PC-9 (cell line): Measurements from ENCODE around the gene SEMA3E. TPM values are rescaled to one million over a fixed set of nuclear protein-coding genes. Genes with fewer than 3 reads are reported as not detected.
A peak's percentile ranks its signal among the peaks of the same experiment; 100 is the strongest.

Source experiments
- BruUV-seq: library from RNA; stranded (reverse); fragments of 400-500 nt; replicated peaks from 2 replicates; lab custom pipeline; 2021; lab: Mats Ljungman, UMichigan
- CTCF ChIA-PET: fragments of 300-600 bp; sonication (Branson Sonifier 250); formaldehyde crosslinking; loops from one replicate; lab custom pipeline; 2022; ENCODE audit warnings: antibody characterized with exemption; lab: Charles Lee
- POLR2A ChIA-PET: fragments of 300-600 bp; sonication (Branson Sonifier 250); formaldehyde crosslinking; loops from one replicate; lab custom pipeline; 2022; ENCODE audit warnings: antibody characterized with exemption; ENCODE audit not compliant: unreplicated experiment; lab: Charles Lee
- DNase-seq, 2 experiments: peaks; one replicate each; pipeline versions ENCODE4 v3.0.0 to v3.0.0-alpha.2; 2015 to 2022; ENCODE audit warnings: mixed read lengths in 1 of 2
- H2AFZ ChIP-seq: fragments of 200-600 bp; sonication (generic); 2 replicates; pipeline ENCODE4 v1.8.1; 2017; ENCODE audit warnings: antibody characterized with exemption
- H3F3A ChIP-seq: fragments of 200-600 bp; sonication (generic); 2 replicates; pipeline ENCODE4 v1.8.1; 2017; ENCODE audit warnings: antibody characterized with exemption, mild to moderate bottlenecking, low read depth; ENCODE audit not compliant: insufficient read depth
- H3K27ac ChIP-seq: fragments of 200-600 bp; sonication (generic); 2 replicates; pipeline ENCODE4 v1.6.1; 2016; ENCODE audit warnings: mixed run types
- H3K27me3 ChIP-seq: fragments of 200-600 bp; sonication (generic); 2 replicates; pipeline ENCODE4 v1.6.1; 2016; ENCODE audit warnings: low read depth, mixed run types; ENCODE audit not compliant: insufficient read depth
- H3K36me3 ChIP-seq: fragments of 200-600 bp; sonication (generic); 2 replicates; pipeline ENCODE4 v1.6.1; 2016; ENCODE audit warnings: low read depth, mixed run types
- H3K4me1 ChIP-seq: fragments of 200-600 bp; sonication (generic); replicated peaks from 2 replicates; pipeline ENCODE4 v1.6.1; 2016; ENCODE audit warnings: mixed run types; ENCODE audit not compliant: insufficient read depth
- H3K4me2 ChIP-seq: fragments of 200-600 bp; sonication (generic); 2 replicates; pipeline ENCODE4 v1.6.1; 2017; ENCODE audit warnings: mixed run types
- H3K4me3 ChIP-seq: fragments of 200-600 bp; sonication (generic); 2 replicates; pipeline ENCODE4 v1.6.1; 2016; ENCODE audit warnings: mixed run types
- H3K79me2 ChIP-seq: fragments of 200-600 bp; sonication (generic); 2 replicates; pipeline ENCODE4 v1.6.1; 2017; ENCODE audit warnings: low read depth, mixed run types
- H3K9me2 ChIP-seq: fragments of 200-600 bp; sonication (generic); 2 replicates; pipeline ENCODE4 v1.8.1; 2017; ENCODE audit warnings: mild to moderate bottlenecking; ENCODE audit not compliant: insufficient read depth
- H3K9me3 ChIP-seq: fragments of 200-600 bp; sonication (generic); 2 replicates; pipeline ENCODE4 v1.8.1; 2016; ENCODE audit warnings: low read depth; ENCODE audit not compliant: insufficient read depth
- H4K20me1 ChIP-seq: fragments of 200-600 bp; sonication (generic); 2 replicates; pipeline ENCODE4 v1.8.1; 2017; ENCODE audit not compliant: insufficient read depth
- CTCF ChIP-seq: fragments of 200-600 bp; sonication (generic); conservative IDR thresholded peaks from 2 replicates; pipeline ENCODE4 v1.6.1; 2017; ENCODE audit warnings: mixed run types, antibody characterized with exemption, mild to moderate bottlenecking, moderate library complexity
- EZH2 ChIP-seq: fragments of 200-600 bp; sonication (generic); IDR thresholded peaks from 2 replicates; pipeline ENCODE4 v1.8.0; 2017; ENCODE audit warnings: antibody characterized with exemption, low read depth
- intact Hi-C: fragments of 100-400 bp; cut with micrococcal nuclease; formaldehyde crosslinking; loops from one replicate; pipeline ENCODE4 v1.10.0; 2022; ENCODE audit not compliant: unreplicated experiment
- total RNA-seq: library from RNA; stranded (reverse); gene quantifications from 2 replicates; pipeline ENCODE4 v1.2.3, GENCODE V29; 2021

SEMA3E gene
- total RNA-seq, 1 experiment from 2014 or later = 2.1 TPM

- CTCF ChIA-PET = no interaction called here
- POLR2A ChIA-PET = interaction anchor here (0.6 kb wide), 1 partner anchor 1801 kb away, joined by 3 read pairs; no protein-coding TSS in a partner anchor
Measured at GRCh38 chr7:83695128-83695960, 46.4 kb upstream of the SEMA3E start.

GRCh38 chr7:83693256-83693655, 44.3 kb upstream of the SEMA3E start:
- DNase-seq = no peak
- POLR2A ChIA-PET = no interaction called here
- intact Hi-C loops = no loop called here
- Histone ChIP-seq H3K4me1 (peaks cover 19% of the 10 kb centered on the region), H3K79me2 (no peaks in the 10 kb centered on the region), H3K4me2 (no peak overlapping the region), H3K27me3 (no peaks in the 10 kb centered on the region), H2AFZ (no peak overlapping the region), H3K4me3 (no peak overlapping the region), H3K36me3 (no peaks in the 10 kb centered on the region), H3F3A (no peaks in the 10 kb centered on the region; the same call in none of the 2 replicates), H3K9me3 (no peaks in the 10 kb centered on the region; the same call in none of the 2 replicates), H3K9me2 (no peaks in the 10 kb centered on the region), H3K27ac (no peak overlapping the region), H4K20me1 (no peaks in the 10 kb centered on the region)
- BruUV-seq = no TSS peak
- CTCF ChIA-PET = no interaction called here
- no peak for TF ChIP-seq EZH2
- TF ChIP-seq CTCF = no peak

More at GRCh38 chr7:83695128-83695960, 46.4 kb upstream of the SEMA3E start:
- no TSS peak for BruUV-seq
- Histone ChIP-seq H3K4me1 (peaks cover 6% of the 10 kb centered on the region; the same call in 1 of the 2 replicates), H3K36me3 (no peaks in the 10 kb centered on the region), H3K27me3 (no peaks in the 10 kb centered on the region), H3K9me3 (no peaks in the 10 kb centered on the region; the same call in none of the 2 replicates), H2AFZ (no peak overlapping the region), H3K27ac (no peak overlapping the region), H3K4me3 (no peak overlapping the region), H3K79me2 (no peaks in the 10 kb centered on the region), H3K4me2 (no peak overlapping the region), H3K9me2 (no peaks in the 10 kb centered on the region), H3F3A (no peaks in the 10 kb centered on the region; the same call in 1 of the 2 replicates), H4K20me1 (no peaks in the 10 kb centered on the region)
- intact Hi-C loops = no loop called here
- no peak for TF ChIP-seq EZH2
- TF ChIP-seq CTCF = no peak
- DNase-seq = no peak

- no TSS peak for BruUV-seq
- no peak for DNase-seq
- ChIA-PET CTCF (no interaction called here), POLR2A (no interaction called here)
- Histone ChIP-seq H3K27ac (peak overlapping the region; percentile 85; the same call in 1 of the 2 replicates), H3K79me2 (no peaks in the 10 kb centered on the region), H3F3A (no peaks in the 10 kb centered on the region; the same call in none of the 2 replicates), H3K4me1 (peaks cover 19% of the 10 kb centered on the region), H3K9me2 (no peaks in the 10 kb centered on the region), H3K4me2 (no peak overlapping the region), H3K36me3 (no peaks in the 10 kb centered on the region), H2AFZ (no peak overlapping the region), H3K9me3 (no peaks in the 10 kb centered on the region; the same call in none of the 2 replicates), H4K20me1 (no peaks in the 10 kb centered on the region), H3K4me3 (no peak overlapping the region), H3K27me3 (no peaks in the 10 kb centered on the region)
- TF ChIP-seq CTCF = no peak
- no peak for TF ChIP-seq EZH2
- intact Hi-C loops = no loop called here
Measured at GRCh38 chr7:83691095-83691494, 42.2 kb upstream of the SEMA3E start.
